H9 (cell line): ENCODE measurements around the gene DCDC2C. TPM values are rescaled to one million over a fixed set of nuclear protein-coding genes. Genes with fewer than 3 reads are reported as not detected.

Experiments
- DNase-seq: peaks from one replicate; pipeline ENCODE4 v3.0.0-alpha.2; 2017
- H2AFZ ChIP-seq: one replicate; pipeline ENCODE4 v1.6.1; 2013; ENCODE audit warnings: mild to moderate bottlenecking, low read length, control low read depth, moderate library complexity
- H2AK5ac ChIP-seq: 2 replicates; pipeline ENCODE4 v1.6.1; 2013; ENCODE audit warnings: low read length, control low read depth, mixed read lengths; ENCODE audit not compliant: insufficient read length
- H2BK120ac ChIP-seq: one replicate; pipeline ENCODE4 v1.6.1; 2013; ENCODE audit warnings: low read depth, mild to moderate bottlenecking, low read length, control low read depth, inconsistent platforms; ENCODE audit not compliant: poor library complexity, severe bottlenecking
- H2BK12ac ChIP-seq: 2 replicates; pipeline ENCODE4 v1.6.1; 2013; ENCODE audit warnings: low read length, control low read depth, mixed read lengths, low read depth; ENCODE audit not compliant: insufficient read length
- H2BK15ac ChIP-seq: 2 replicates; pipeline ENCODE4 v1.6.1; 2013; ENCODE audit warnings: low read depth, low read length, control low read depth
- H2BK20ac ChIP-seq: one replicate; pipeline ENCODE4 v1.6.1; 2013; ENCODE audit warnings: low read depth, mild to moderate bottlenecking, low read length, control low read depth, inconsistent platforms; ENCODE audit not compliant: poor library complexity, severe bottlenecking
- H2BK5ac ChIP-seq: 2 replicates; pipeline ENCODE4 v1.6.1; 2013; ENCODE audit warnings: low read length, control low read depth, mixed read lengths; ENCODE audit not compliant: insufficient read length
- H3K14ac ChIP-seq: 2 replicates; pipeline ENCODE4 v1.6.1; 2013; ENCODE audit warnings: low read length, control low read depth; ENCODE audit not compliant: insufficient read depth
- H3K18ac ChIP-seq: 2 replicates; pipeline ENCODE4 v1.6.1; 2013; ENCODE audit warnings: low read depth, mild to moderate bottlenecking, mixed read lengths, low read length, control low read depth; ENCODE audit not compliant: insufficient read length
- H3K23ac ChIP-seq: 2 replicates; pipeline ENCODE4 v1.6.1; 2013; ENCODE audit warnings: low read length, control low read depth, mixed read lengths, low read depth; ENCODE audit not compliant: insufficient read length
- H3K23me2 ChIP-seq: 2 replicates; pipeline ENCODE4 v1.6.1; 2013; ENCODE audit warnings: low read depth, mild to moderate bottlenecking, mixed read lengths, low read length, control low read depth; ENCODE audit not compliant: insufficient read length, poor library complexity, severe bottlenecking
- H3K27ac ChIP-seq: 2 replicates; pipeline ENCODE4 v1.5.1; 2013; ENCODE audit warnings: low read length, control low read depth, mixed read lengths, low read depth; ENCODE audit not compliant: insufficient read length
- H3K27me3 ChIP-seq: 2 replicates; pipeline ENCODE4 v1.6.1; 2013; ENCODE audit warnings: low read length, control low read depth, inconsistent platforms; ENCODE audit not compliant: insufficient read depth
- H3K4ac ChIP-seq: 2 replicates; pipeline ENCODE4 v1.6.1; 2013; ENCODE audit warnings: low read depth, mild to moderate bottlenecking, control low read depth, inconsistent platforms, low read length, moderate library complexity
- H3K4me1 ChIP-seq: 2 replicates; pipeline ENCODE4 v1.6.1; 2013; ENCODE audit warnings: low read length, control low read depth, inconsistent platforms; ENCODE audit not compliant: insufficient read depth
- H3K4me2 ChIP-seq: 2 replicates; pipeline ENCODE4 v1.6.1; 2013; ENCODE audit warnings: low read length, control low read depth, mixed read lengths; ENCODE audit not compliant: insufficient read length, insufficient read depth
- H3K56ac ChIP-seq: 2 replicates; pipeline ENCODE4 v1.6.1; 2013; ENCODE audit warnings: low read depth, mild to moderate bottlenecking, mixed read lengths, low read length, control low read depth; ENCODE audit not compliant: insufficient read length
- H3K79me1 ChIP-seq: 2 replicates; pipeline ENCODE4 v1.6.1; 2013; ENCODE audit warnings: low read depth, mild to moderate bottlenecking, moderate library complexity, low read length, control low read depth, inconsistent platforms; ENCODE audit not compliant: insufficient read depth, poor library complexity, severe bottlenecking
- H3K79me2 ChIP-seq: 2 replicates; pipeline ENCODE4 v1.6.1; 2013; ENCODE audit warnings: low read length, control low read depth, inconsistent platforms; ENCODE audit not compliant: insufficient read depth
- H3K9ac ChIP-seq: 2 replicates; pipeline ENCODE4 v1.6.1; 2013; ENCODE audit warnings: low read length, control low read depth, mixed read lengths; ENCODE audit not compliant: insufficient read length; ENCODE audit errors: extremely low read depth
- H3K9me3 ChIP-seq: one replicate; pipeline ENCODE4 v1.6.1; 2013; ENCODE audit warnings: low read depth, low read length, inconsistent platforms; ENCODE audit not compliant: control insufficient read depth
- H3T11ph ChIP-seq: one replicate; pipeline ENCODE4 v1.6.1; 2013; ENCODE audit warnings: mild to moderate bottlenecking, low read length, control low read depth, inconsistent platforms
- H4K20me1 ChIP-seq: one replicate; pipeline ENCODE4 v1.6.1; 2013; ENCODE audit not compliant: control insufficient read depth, insufficient read length, insufficient read depth
- H4K5ac ChIP-seq: 2 replicates; pipeline ENCODE4 v1.6.1; 2013; ENCODE audit warnings: low read depth, mild to moderate bottlenecking, mixed read lengths, low read length, control low read depth; ENCODE audit not compliant: insufficient read length
- H4K8ac ChIP-seq: replicated peaks from 2 replicates; pipeline ENCODE4 v1.6.1; 2013; ENCODE audit warnings: low read length, control low read depth, mixed read lengths, low read depth; ENCODE audit not compliant: insufficient read length
- H4K91ac ChIP-seq: 2 replicates; pipeline ENCODE4 v1.6.1; 2013; ENCODE audit warnings: low read depth, mild to moderate bottlenecking, moderate library complexity, mixed read lengths, low read length, control low read depth; ENCODE audit not compliant: insufficient read length
- H3K27ac Mint-ChIP-seq, 3 experiments: 2 replicates in 2 of 3; 3 replicates in 1 of 3; pipeline ENCODE4 v1.8.0; 2020 to 2021; ENCODE audit warnings: mixed read lengths in 3 of 3, mild to moderate bottlenecking in 1 of 3, moderate library complexity in 1 of 3
- H3K27me3 Mint-ChIP-seq: 2 replicates; pipeline ENCODE4 v1.8.0; 2021; ENCODE audit warnings: low read depth, mild to moderate bottlenecking, moderate library complexity, mixed read lengths
- H3K36me3 Mint-ChIP-seq, 3 experiments: 2 replicates in 2 of 3; 3 replicates in 1 of 3; pipeline ENCODE4 v1.8.0; 2020 to 2021; ENCODE audit warnings: low read depth in 3 of 3, mixed read lengths in 3 of 3; ENCODE audit not compliant: insufficient read depth in 1 of 3
- H3K4me1 Mint-ChIP-seq, 2 experiments: 2 replicates each; pipeline ENCODE4 v1.8.0; 2020; ENCODE audit warnings: mixed read lengths in 2 of 2
- H3K4me3 Mint-ChIP-seq, 2 experiments: 2 replicates in 1 of 2; 3 replicates in 1 of 2; pipeline ENCODE4 v1.8.0; 2020 to 2021; ENCODE audit warnings: mild to moderate bottlenecking in 2 of 2, mixed read lengths in 2 of 2, moderate library complexity in 1 of 2
- H3K9me3 Mint-ChIP-seq, 2 experiments: 2 replicates in 1 of 2; 3 replicates in 1 of 2; pipeline ENCODE4 v1.8.0; 2020; ENCODE audit warnings: mild to moderate bottlenecking in 2 of 2, mixed read lengths in 2 of 2, moderate library complexity in 1 of 2
- CTCF ChIP-seq: fragments of 200-600 bp; sonication (generic); conservative IDR thresholded peaks from 3 replicates; pipeline ENCODE4 v1.8.0; 2021; ENCODE audit warnings: antibody characterized with exemption, mild to moderate bottlenecking
- WGBS: extraction: QIAGEN DNeasy Blood & Tissue Kit; methylation state at CpG from one replicate; pipeline ENCODE4 v1.1.7; 2013; ENCODE audit warnings: missing lambda C conversion rate, low lambda C conversion rate, mixed read lengths; ENCODE audit not compliant: insufficient read length; ENCODE audit errors: extremely low coverage; 5-methylcytosine and 5-hydroxymethylcytosine counted together
- total RNA-seq: library from RNA; stranded (reverse); gene quantifications from 2 replicates; pipeline ENCODE4 v1.2.1, GENCODE V29; 2021

The DCDC2C gene
- total RNA-seq, 1 experiment from 2014 or later: not detected

DNA sequence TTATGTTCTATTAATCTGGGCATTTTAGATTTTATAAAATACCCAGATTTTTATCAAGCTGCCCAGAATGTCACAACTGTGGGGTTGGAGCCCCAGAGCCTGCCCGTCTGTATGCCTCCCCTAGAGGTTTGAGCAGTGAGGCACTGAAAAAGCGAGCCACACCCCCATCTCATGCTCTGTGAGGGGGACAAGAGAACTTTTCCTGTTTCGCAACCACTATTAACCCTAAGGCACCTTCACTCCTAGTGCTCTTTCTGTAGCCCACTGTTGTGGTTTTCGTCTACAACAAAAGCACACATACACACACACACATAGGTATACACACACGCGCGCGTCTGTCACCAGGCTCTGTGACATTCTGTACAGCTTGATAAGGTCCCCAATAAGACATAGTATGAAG, 38.0 kb downstream of the DCDC2C start:
- H3K4me1 ChIP-seq: no peaks in the 10 kb centered on the region
- no peak overlapping the region for H4K5ac ChIP-seq
- no peak for DNase-seq
- H4K20me1 ChIP-seq: no peaks in the 10 kb centered on the region
- no peak overlapping the region for H2BK5ac ChIP-seq
- Mint-ChIP-seq H3K27ac (no peak overlapping the region), H3K9me3 (no peaks in the 10 kb centered on the region), H3K4me1 (no peaks in the 10 kb centered on the region; a peak in 1 of 4 replicates), H3K36me3 (no peaks in the 10 kb centered on the region; a peak in 1 of 7 replicates), H3K4me3 (no peak overlapping the region), H3K27me3 (peaks cover 8% of the 10 kb centered on the region)
- no peak overlapping the region for H4K91ac ChIP-seq
- no peaks in the 10 kb centered on the region for H3K9me3 ChIP-seq
- H3K9ac ChIP-seq: no peak overlapping the region
- no peak overlapping the region for H3K27ac ChIP-seq
- H3K4me2 ChIP-seq: no peak overlapping the region
- no peak overlapping the region for H2BK15ac ChIP-seq
- H3K79me2 ChIP-seq: no peaks in the 10 kb centered on the region
- no peak overlapping the region for H3K4ac ChIP-seq
- H3T11ph ChIP-seq: no peak overlapping the region
- TF ChIP-seq CTCF: no peak
- WGBS: no CpG with 5 or more reads among the region's 8 CpGs
- no peak overlapping the region for H4K8ac ChIP-seq
- no peak overlapping the region for H3K23ac ChIP-seq
- H2AK5ac ChIP-seq: no peak overlapping the region
- no peak overlapping the region for H2AFZ ChIP-seq
- no peak overlapping the region for H3K18ac ChIP-seq
- H2BK120ac ChIP-seq: no peak overlapping the region
- no peak overlapping the region for H3K56ac ChIP-seq
- H3K14ac ChIP-seq: no peak overlapping the region
- H3K79me1 ChIP-seq: no peaks in the 10 kb centered on the region
- no peaks in the 10 kb centered on the region for H3K27me3 ChIP-seq
- no peaks in the 10 kb centered on the region for H3K23me2 ChIP-seq
- no peak overlapping the region for H2BK12ac ChIP-seq
- no peak overlapping the region for H2BK20ac ChIP-seq
